Rectal smooth muscle tissue (tissue), 1 donor: ENCODE results near the gene BDNF.

Experiments
- H3K27ac ChIP-seq: one replicate; pipeline ENCODE4 v1.7.0; 2013; ENCODE audit warnings: low read depth, low read length, inconsistent platforms
- H3K27me3 ChIP-seq: one replicate; pipeline ENCODE4 v1.7.0; 2013; ENCODE audit warnings: low read length; ENCODE audit not compliant: control insufficient read depth, insufficient read depth
- H3K36me3 ChIP-seq: one replicate; pipeline ENCODE4 v1.7.0; 2013; ENCODE audit warnings: low read length; ENCODE audit not compliant: control insufficient read depth, insufficient read depth
- H3K4me1 ChIP-seq: one replicate; pipeline ENCODE4 v1.7.0; 2013; ENCODE audit warnings: low read length; ENCODE audit not compliant: control insufficient read depth, insufficient read depth
- H3K4me3 ChIP-seq: one replicate; pipeline ENCODE4 v1.7.0; 2013; ENCODE audit warnings: low read length
- H3K9ac ChIP-seq: one replicate; pipeline ENCODE4 v1.7.0; 2013; ENCODE audit warnings: low read length

The BDNF gene

GRCh38 chr11:27626938-27627586 lies 73.2 kb downstream of the BDNF start:
- Histone ChIP-seq H3K4me1 (no peaks in the 10 kb centered on the region), H3K27me3 (no peaks in the 10 kb centered on the region)

GRCh38 chr11:27626269-27626937 lies 73.9 kb downstream of the BDNF start:
- Histone ChIP-seq H3K4me1 (no peaks in the 10 kb centered on the region), H3K9ac (no peak overlapping the region), H3K27me3 (no peaks in the 10 kb centered on the region), H3K27ac (no peak overlapping the region), H3K36me3 (no peaks in the 10 kb centered on the region), H3K4me3 (no peak overlapping the region)

More at GRCh38 chr11:27626938-27627586, 73.2 kb downstream of the BDNF start:
- Histone ChIP-seq H3K36me3 (no peaks in the 10 kb centered on the region), H3K27ac (no peak overlapping the region), H3K9ac (no peak overlapping the region), H3K4me3 (no peak overlapping the region)

- Histone ChIP-seq H3K4me3 (no peak overlapping the region), H3K36me3 (no peaks in the 10 kb centered on the region), H3K27ac (no peak overlapping the region)
These were observed 74.8 kb downstream of the BDNF start for GRCh38 chr11:27625347-27625912.

GRCh38 chr11:27623945-27624523 lies 76.2 kb downstream of the BDNF start:
- no peaks in the 10 kb centered on the region for H3K4me1 ChIP-seq

More at GRCh38 chr11:27625347-27625912, 74.8 kb downstream of the BDNF start:
- H3K9ac ChIP-seq = no peak overlapping the region
- no peaks in the 10 kb centered on the region for H3K27me3 ChIP-seq
- no peaks in the 10 kb centered on the region for H3K4me1 ChIP-seq

GRCh38 chr11:27622541-27623300 lies 77.5 kb downstream of the BDNF start:
- no peaks in the 10 kb centered on the region for H3K4me1 ChIP-seq
- H3K36me3 ChIP-seq = no peaks in the 10 kb centered on the region
- H3K4me3 ChIP-seq = no peak overlapping the region
- H3K27me3 ChIP-seq = no peaks in the 10 kb centered on the region
- H3K27ac ChIP-seq = no peak overlapping the region
- H3K9ac ChIP-seq = no peak overlapping the region

More at GRCh38 chr11:27623945-27624523, 76.2 kb downstream of the BDNF start:
- H3K9ac ChIP-seq = no peak overlapping the region
- no peak overlapping the region for H3K4me3 ChIP-seq
- no peak overlapping the region for H3K27ac ChIP-seq
- no peaks in the 10 kb centered on the region for H3K36me3 ChIP-seq
- H3K27me3 ChIP-seq = no peaks in the 10 kb centered on the region

- no peaks in the 10 kb centered on the region for H3K27me3 ChIP-seq
These were observed 78.7 kb downstream of the BDNF start for GRCh38 chr11:27621405-27622161.

GRCh38 chr11:27619763-27620335 lies 80.4 kb downstream of the BDNF start:
- H3K4me3 ChIP-seq = no peak overlapping the region
- H3K4me1 ChIP-seq = no peaks in the 10 kb centered on the region
- no peak overlapping the region for H3K9ac ChIP-seq
- H3K27ac ChIP-seq = no peak overlapping the region
- H3K36me3 ChIP-seq = no peaks in the 10 kb centered on the region
- H3K27me3 ChIP-seq = no peaks in the 10 kb centered on the region

More at GRCh38 chr11:27621405-27622161, 78.7 kb downstream of the BDNF start:
- Histone ChIP-seq H3K4me1 (no peaks in the 10 kb centered on the region), H3K27ac (no peak overlapping the region), H3K36me3 (no peaks in the 10 kb centered on the region), H3K4me3 (no peak overlapping the region), H3K9ac (no peak overlapping the region)

- Histone ChIP-seq H3K27ac (no peak overlapping the region), H3K27me3 (no peaks in the 10 kb centered on the region), H3K4me1 (no peaks in the 10 kb centered on the region), H3K4me3 (no peak overlapping the region), H3K36me3 (no peaks in the 10 kb centered on the region), H3K9ac (no peak overlapping the region)
These were observed 81.1 kb downstream of the BDNF start for GRCh38 chr11:27619039-27619574.

- Histone ChIP-seq H3K4me3 (no peak overlapping the region), H3K9ac (no peak overlapping the region), H3K27me3 (no peaks in the 10 kb centered on the region), H3K36me3 (no peaks in the 10 kb centered on the region), H3K27ac (no peak overlapping the region), H3K4me1 (no peaks in the 10 kb centered on the region)
These were observed 81.9 kb downstream of the BDNF start for GRCh38 chr11:27618281-27618915.

- Histone ChIP-seq H3K4me3 (no peak overlapping the region), H3K9ac (no peak overlapping the region), H3K4me1 (no peaks in the 10 kb centered on the region), H3K27me3 (no peaks in the 10 kb centered on the region), H3K36me3 (no peaks in the 10 kb centered on the region), H3K27ac (no peak overlapping the region)
These were observed 83.5 kb downstream of the BDNF start for GRCh38 chr11:27616711-27617110.

GRCh38 chr11:27615833-27616232 lies 84.4 kb downstream of the BDNF start:
- Histone ChIP-seq H3K9ac (no peak overlapping the region), H3K4me3 (no peak overlapping the region), H3K4me1 (no peaks in the 10 kb centered on the region), H3K36me3 (no peaks in the 10 kb centered on the region), H3K27me3 (no peaks in the 10 kb centered on the region), H3K27ac (no peak overlapping the region)
